Breast epithelium (tissue), 4 donors: ENCODE data around the gene EFL1. TPM values are rescaled to one million over a fixed set of nuclear protein-coding genes. Genes with fewer than 3 reads are reported as not detected.
"Not testable (repeated sequence)": the region's sequence is repeated elsewhere in the genome, so short reads cannot be mapped to it uniquely, and the experiment has no call there.

ENCODE experiments used
- DNase-seq, 2 donors: peaks; one replicate each; pipeline ENCODE4 v3.0.0-alpha.2; 2019; ENCODE audit warnings: low spot score in 2 of 2
- H3K27ac ChIP-seq, 2 donors: fragments of 200-600 bp; sonication (generic) in 1 of 2; one replicate each; pipeline ENCODE4 v1.5.1; 2016 to 2019; ENCODE audit warnings: mild to moderate bottlenecking in 1 of 2
- H3K27me3 ChIP-seq, 2 donors: fragments of 200-600 bp; sonication (generic) in 1 of 2; one replicate each; pipeline versions ENCODE4 v1.5.1 to v1.6.0; 2017 to 2019; ENCODE audit warnings: control low read depth in 1 of 2, mild to moderate bottlenecking in 1 of 2
- H3K36me3 ChIP-seq: fragments of 200-600 bp; one replicate; pipeline ENCODE4 v1.5.1; 2019
- H3K4me1 ChIP-seq, 2 donors: fragments of 200-600 bp; sonication (generic); one replicate each; pipeline ENCODE4 v1.5.1; 2016 to 2019; ENCODE audit warnings: control low read depth in 1 of 2
- H3K4me3 ChIP-seq, 3 donors: fragments of 200-600 bp; sonication (generic); 1 replicate in 2 of 3; 2 replicates in 1 of 3; pipeline ENCODE4 v1.5.1; 2016 to 2019; ENCODE audit warnings: mild to moderate bottlenecking in 3 of 3, moderate library complexity in 2 of 3
- H3K9me3 ChIP-seq, 2 donors: fragments of 200-600 bp; sonication (generic) in 1 of 2; one replicate each; pipeline ENCODE4 v1.5.1; 2016 to 2019; ENCODE audit warnings: control low read depth in 1 of 2
- POLR2A ChIP-seq: fragments of 450-650 bp; IDR thresholded peaks from one replicate; pipeline ENCODE4 v1.6.1; 2016; ENCODE audit warnings: antibody characterized with exemption, mild to moderate bottlenecking, moderate library complexity
- POLR2AphosphoS5 ChIP-seq, 3 donors: sonication (generic); formaldehyde crosslinking; IDR thresholded peaks; one replicate each; pipeline ENCODE4 v1.6.1; 2017; ENCODE audit warnings: antibody characterized with exemption in 3 of 3
- intact Hi-C: fragments of 100-400 bp; cut with DNase I; formaldehyde crosslinking; loops from one replicate; pipeline ENCODE4 v1.15.1; 2023; ENCODE audit warnings: low total_unique reads
- total RNA-seq, 3 donors: library from RNA; depleted of rRNA; stranded (reverse); fragments of >200 nt; gene quantifications; one replicate each; pipeline ENCODE4 v1.1.0, GENCODE V29; 2016
- TF ChIP-seq, protein P1 (sequence below), 3 donors: fragments of 450-650 bp; IDR thresholded peaks; one replicate each; pipeline ENCODE4 v1.5.1; 2016 to 2017; ENCODE audit warnings: antibody characterized with exemption in 3 of 3, mild to moderate bottlenecking in 3 of 3, moderate library complexity in 3 of 3

Gene EFL1
- total RNA-seq, result 10 to 100 TPM; 12.5 to 23.7 (median 22.9) TPM

DNA sequence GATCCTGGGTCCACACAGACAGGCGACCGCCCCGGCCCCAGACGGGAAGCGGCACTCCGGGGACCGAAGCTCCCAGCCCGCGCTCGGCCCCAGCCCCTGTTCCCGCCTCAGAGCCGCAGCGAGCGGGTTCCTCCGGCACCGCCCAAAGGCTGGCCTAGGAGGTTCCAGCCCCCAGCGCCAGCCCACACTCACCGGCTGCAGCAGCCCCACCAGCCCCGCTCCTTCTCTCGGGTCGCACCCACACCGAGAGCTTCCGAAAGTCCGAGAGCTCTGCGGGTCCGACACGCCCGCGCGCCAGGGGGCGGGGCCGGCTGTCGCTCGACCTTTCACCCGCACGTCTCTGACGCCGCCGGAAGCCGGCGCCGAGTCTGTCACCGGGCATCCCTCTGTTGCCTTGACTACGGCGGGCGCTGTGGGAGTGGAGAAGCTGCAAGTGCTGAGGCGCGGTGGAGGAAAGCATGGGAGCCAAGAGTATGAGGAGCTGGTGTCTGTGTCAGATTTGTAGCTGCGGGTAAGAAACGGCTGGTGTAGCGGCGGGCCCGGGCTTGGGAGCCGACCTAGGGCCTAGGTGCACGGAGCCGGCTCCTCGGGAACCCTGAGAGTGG, at the start of gene EFL1, which contains the start of gene SAXO2:
Gene EFL1, minus strand, starts transcription at position 313 of the 605 bp plus-strand sequence. CDS start 956 bp downstream, outside the sequence.
Gene SAXO2, plus strand, starts transcription at position 397 of the 605 bp plus-strand sequence. Its CDS starts 62 bp downstream, at position 459.
- no peaks in the 10 kb centered on the region for H3K27me3 ChIP-seq
- no peaks in the 10 kb centered on the region for H3K36me3 ChIP-seq
- peak; percentile 85 to 89 for DNase-seq
- TF ChIP-seq POLR2AphosphoS5 (IDR thresholded peaks at IDR 0.05) (peak in 1 of 3 donors; percentile 55), POLR2A (no peak)
- no peaks in the 10 kb centered on the region for H3K9me3 ChIP-seq
- intact Hi-C loops, result no loop called here
- H3K27ac ChIP-seq, result peak within 1 kb of the TSS; percentile 86 to 87
- H3K4me3 ChIP-seq, result peak within 1 kb of the TSS; percentile 71 to 95 (median 82)
- no peaks in the 10 kb centered on the region for H3K4me1 ChIP-seq

- H3K4me3 ChIP-seq, intact Hi-C loops, H3K36me3 ChIP-seq, H3K27ac ChIP-seq, H3K9me3 ChIP-seq, H3K27me3 ChIP-seq, H3K4me1 ChIP-seq: not testable (repeated sequence)
- peak in 1 of 2 donors; percentile 10 for DNase-seq
Observed at GRCh38 chr15:82311321-82311720, 48.8 kb upstream of the EFL1 start.

- intact Hi-C loops, result no loop called here
- TF ChIP-seq, protein P1, sequence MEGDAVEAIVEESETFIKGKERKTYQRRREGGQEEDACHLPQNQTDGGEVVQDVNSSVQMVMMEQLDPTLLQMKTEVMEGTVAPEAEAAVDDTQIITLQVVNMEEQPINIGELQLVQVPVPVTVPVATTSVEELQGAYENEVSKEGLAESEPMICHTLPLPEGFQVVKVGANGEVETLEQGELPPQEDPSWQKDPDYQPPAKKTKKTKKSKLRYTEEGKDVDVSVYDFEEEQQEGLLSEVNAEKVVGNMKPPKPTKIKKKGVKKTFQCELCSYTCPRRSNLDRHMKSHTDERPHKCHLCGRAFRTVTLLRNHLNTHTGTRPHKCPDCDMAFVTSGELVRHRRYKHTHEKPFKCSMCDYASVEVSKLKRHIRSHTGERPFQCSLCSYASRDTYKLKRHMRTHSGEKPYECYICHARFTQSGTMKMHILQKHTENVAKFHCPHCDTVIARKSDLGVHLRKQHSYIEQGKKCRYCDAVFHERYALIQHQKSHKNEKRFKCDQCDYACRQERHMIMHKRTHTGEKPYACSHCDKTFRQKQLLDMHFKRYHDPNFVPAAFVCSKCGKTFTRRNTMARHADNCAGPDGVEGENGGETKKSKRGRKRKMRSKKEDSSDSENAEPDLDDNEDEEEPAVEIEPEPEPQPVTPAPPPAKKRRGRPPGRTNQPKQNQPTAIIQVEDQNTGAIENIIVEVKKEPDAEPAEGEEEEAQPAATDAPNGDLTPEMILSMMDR (IDR thresholded peaks at IDR 0.05), result no peak
- TF ChIP-seq POLR2A, result no peak
- no peak for TF ChIP-seq POLR2AphosphoS5 (IDR thresholded peaks at IDR 0.05)
- H3K4me3 ChIP-seq, result no peak overlapping the region
- H3K36me3 ChIP-seq, result no peaks in the 10 kb centered on the region
- H3K27me3 ChIP-seq, result no peaks in the 10 kb centered on the region
- H3K9me3 ChIP-seq, result peaks cover 0 to 3% of the 10 kb centered on the region in 2 donors
- no peak overlapping the region for H3K27ac ChIP-seq
- DNase-seq, result no peak
- H3K4me1 ChIP-seq, result no peaks in the 10 kb centered on the region
Observed at GRCh38 chr15:82309802-82310201, 47.3 kb upstream of the EFL1 start.

GRCh38 chr15:82307714-82308081, 45.2 kb upstream of the EFL1 start:
- DNase-seq, result peak in 1 of 2 donors; percentile 25
- H3K9me3 ChIP-seq, result peaks cover 0 to 3% of the 10 kb centered on the region in 2 donors
- intact Hi-C loops, result no loop called here
- H3K36me3 ChIP-seq, result no peaks in the 10 kb centered on the region
- H3K27me3 ChIP-seq, result no peaks in the 10 kb centered on the region
- no peaks in the 10 kb centered on the region for H3K4me1 ChIP-seq
- no peak overlapping the region for H3K4me3 ChIP-seq
- TF ChIP-seq POLR2A, result no peak
- TF ChIP-seq POLR2AphosphoS5 (IDR thresholded peaks at IDR 0.05), result no peak
- TF ChIP-seq, protein P1 (IDR thresholded peaks at IDR 0.05), result no peak
- H3K27ac ChIP-seq, result no peak overlapping the region

DNA sequence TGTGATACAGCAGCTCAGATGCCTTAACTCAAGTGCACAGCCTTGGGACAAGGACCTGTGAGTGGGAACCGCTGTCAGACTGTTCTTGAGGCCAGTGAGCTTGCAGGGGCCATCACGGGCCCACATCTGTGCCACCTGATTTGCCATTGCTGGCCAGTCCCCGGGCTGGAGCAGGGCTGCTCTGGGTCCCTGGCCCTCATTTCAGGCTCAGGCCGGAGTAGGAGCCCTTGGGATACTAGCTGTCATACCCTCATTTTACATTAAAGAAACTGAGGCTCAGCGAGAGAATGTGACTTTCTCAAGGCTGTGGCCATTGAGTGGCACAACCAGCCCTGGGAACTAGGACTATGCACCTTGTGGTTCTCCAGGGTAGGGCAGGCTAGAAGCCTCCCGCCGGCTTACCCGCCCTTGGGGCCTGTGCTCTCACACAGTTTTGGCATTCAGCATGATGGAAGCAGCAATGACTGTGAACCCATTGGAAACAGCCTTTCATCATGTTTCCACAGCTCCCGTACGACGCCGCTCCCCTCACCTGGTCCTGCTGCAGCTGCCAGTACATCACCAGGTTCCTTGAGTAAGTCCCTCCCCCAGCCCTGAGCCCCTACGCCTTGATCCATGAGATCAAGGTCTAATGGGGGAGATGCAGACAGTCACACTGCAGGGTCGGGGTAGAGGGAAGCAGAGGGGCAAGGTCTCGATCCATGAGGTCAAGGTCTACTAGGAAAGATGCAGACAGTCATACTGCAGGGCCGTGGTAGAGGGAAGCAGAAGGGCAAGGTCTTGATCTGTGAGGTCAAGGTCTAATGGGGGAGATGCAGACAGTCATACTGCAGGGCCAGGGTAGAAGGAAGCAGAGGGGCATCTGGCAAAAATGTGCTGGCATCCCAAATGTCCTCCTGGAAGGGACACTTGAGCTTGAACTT, 44.5 kb upstream of the EFL1 start:
- intact Hi-C loops, result no loop called here
- no peaks in the 10 kb centered on the region for H3K36me3 ChIP-seq
- H3K27me3 ChIP-seq, result no peaks in the 10 kb centered on the region
- no peak overlapping the region for H3K27ac ChIP-seq
- no peak overlapping the region for H3K4me3 ChIP-seq
- DNase-seq, result peak in 1 of 2 donors; percentile 46
- TF ChIP-seq, protein P1 (IDR thresholded peaks at IDR 0.05), result no peak
- no peak for TF ChIP-seq POLR2AphosphoS5 (IDR thresholded peaks at IDR 0.05)
- TF ChIP-seq POLR2A, result no peak
- no peaks in the 10 kb centered on the region for H3K4me1 ChIP-seq
- H3K9me3 ChIP-seq, result peaks cover 0 to 3% of the 10 kb centered on the region in 2 donors

DNA sequence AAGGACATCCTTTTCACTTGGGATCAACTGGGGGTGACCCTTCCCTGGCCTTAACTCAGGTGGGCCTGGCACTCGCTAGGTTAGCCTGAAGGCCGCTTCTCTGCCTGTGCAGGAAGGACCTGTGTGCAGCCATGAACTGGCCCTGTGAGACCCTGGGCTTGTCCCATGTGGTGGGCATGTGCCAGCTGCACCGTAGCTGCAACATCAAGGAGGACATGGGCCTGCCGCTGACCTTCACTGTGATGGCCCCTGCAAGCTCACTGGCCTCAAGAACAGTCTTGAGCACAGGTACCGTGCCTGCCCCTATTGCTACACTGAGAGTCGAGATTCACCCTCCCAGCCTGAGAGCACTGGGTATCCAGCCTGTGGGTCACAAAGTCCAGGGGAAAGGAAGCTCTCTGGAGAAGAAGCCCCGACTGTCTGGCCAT, 43.1 kb upstream of the EFL1 start:
- H3K4me3 ChIP-seq, result no peak overlapping the region
- H3K4me1 ChIP-seq, result no peaks in the 10 kb centered on the region
- TF ChIP-seq POLR2AphosphoS5 (IDR thresholded peaks at IDR 0.05), result no peak
- no peak for TF ChIP-seq POLR2A
- TF ChIP-seq, protein P1 (IDR thresholded peaks at IDR 0.05), result no peak
- H3K27ac ChIP-seq, result no peak overlapping the region
- DNase-seq, result no peak
- no peaks in the 10 kb centered on the region for H3K9me3 ChIP-seq
- intact Hi-C loops, result no loop called here
- H3K27me3 ChIP-seq, result no peaks in the 10 kb centered on the region
- no peaks in the 10 kb centered on the region for H3K36me3 ChIP-seq
